Loucy (cell line): ENCODE data around the gene KIF2C.
"Not testable (repeated sequence)": the region's sequence is repeated elsewhere in the genome, so short reads cannot be mapped to it uniquely, and the experiment has no call there.

Experiments
- H2AFZ ChIP-seq: fragments of 200-600 bp; sonication (generic); 2 replicates; pipeline ENCODE4 v1.6.0; 2016; ENCODE audit warnings: antibody characterized with exemption, mild to moderate bottlenecking, low read length, moderate library complexity
- H3F3A ChIP-seq: fragments of 200-600 bp; 2 replicates; pipeline ENCODE4 v1.6.0; 2016; ENCODE audit warnings: antibody characterized with exemption, low read depth, mild to moderate bottlenecking
- H3K27me3 ChIP-seq: fragments of 200-600 bp; sonication (generic); 2 replicates; pipeline ENCODE4 v1.6.1; 2014; ENCODE audit warnings: low read length, mild to moderate bottlenecking; ENCODE audit not compliant: insufficient read depth, poor library complexity, severe bottlenecking
- H3K36me3 ChIP-seq: fragments of 200-600 bp; sonication (generic); 2 replicates; pipeline ENCODE4 v1.6.1; 2016; ENCODE audit warnings: low read length; ENCODE audit not compliant: insufficient read depth
- H3K4me1 ChIP-seq: fragments of 200-600 bp; sonication (generic); 2 replicates; pipeline ENCODE4 v1.5.1; 2014; ENCODE audit warnings: low read length, mild to moderate bottlenecking; ENCODE audit not compliant: insufficient read depth, poor library complexity, severe bottlenecking
- H3K4me2 ChIP-seq: fragments of 200-600 bp; sonication (generic); 2 replicates; pipeline ENCODE4 v1.6.0; 2014; ENCODE audit warnings: antibody characterized with exemption, low read length, low read depth, mild to moderate bottlenecking; ENCODE audit not compliant: poor library complexity, severe bottlenecking
- H3K4me3 ChIP-seq: fragments of 200-600 bp; sonication (generic); 2 replicates; pipeline ENCODE4 v1.5.1; 2014; ENCODE audit warnings: low read length, mild to moderate bottlenecking, mixed read lengths; ENCODE audit not compliant: poor library complexity, severe bottlenecking
- H3K79me2 ChIP-seq: fragments of 200-600 bp; sonication (generic); 2 replicates; pipeline ENCODE4 v1.6.1; 2014; ENCODE audit warnings: low read length; ENCODE audit not compliant: insufficient read depth
- H3K9ac ChIP-seq: fragments of 200-600 bp; sonication (generic); 2 replicates; pipeline ENCODE4 v1.6.0; 2014; ENCODE audit warnings: mild to moderate bottlenecking, low read depth, low read length, moderate library complexity; ENCODE audit not compliant: poor library complexity, severe bottlenecking
- H3K9me2 ChIP-seq: fragments of 200-600 bp; sonication (generic); replicated peaks from 2 replicates; pipeline ENCODE4 v1.6.1; 2016; ENCODE audit warnings: low read depth, low read length, mixed read lengths
- H3K9me3 ChIP-seq: fragments of 200-600 bp; sonication (generic); 2 replicates; pipeline ENCODE4 v1.6.1; 2014; ENCODE audit warnings: mild to moderate bottlenecking, antibody characterized with exemption, low read length, low read depth; ENCODE audit not compliant: insufficient read depth
- H4K20me1 ChIP-seq: fragments of 200-600 bp; sonication (generic); 2 replicates; pipeline ENCODE4 v1.6.0; 2014; ENCODE audit warnings: antibody characterized with exemption, low read length, mild to moderate bottlenecking; ENCODE audit not compliant: insufficient read depth, poor library complexity, severe bottlenecking
- EZH2phosphoT487 ChIP-seq: fragments of 200-600 bp; IDR thresholded peaks from 2 replicates; pipeline ENCODE4 v1.6.1; 2018; ENCODE audit warnings: antibody characterized with exemption, mild to moderate bottlenecking, moderate library complexity, borderline replicate concordance
- TF ChIP-seq, protein P1 (sequence below): fragments of 200-600 bp; sonication (generic); conservative IDR thresholded peaks from 2 replicates; pipeline ENCODE4 v1.5.1; 2014; ENCODE audit warnings: mild to moderate bottlenecking, antibody characterized with exemption, low read length

The KIF2C gene

GRCh38 chr1:44792736-44793502 is 53.3 kb downstream of the KIF2C start:
- H3K36me3 ChIP-seq = no peaks in the 10 kb centered on the region
- H3K79me2 ChIP-seq = no peaks in the 10 kb centered on the region
- no peak overlapping the region for H3K9ac ChIP-seq
- H3K4me1 ChIP-seq = no peaks in the 10 kb centered on the region
- TF ChIP-seq, protein P1, sequence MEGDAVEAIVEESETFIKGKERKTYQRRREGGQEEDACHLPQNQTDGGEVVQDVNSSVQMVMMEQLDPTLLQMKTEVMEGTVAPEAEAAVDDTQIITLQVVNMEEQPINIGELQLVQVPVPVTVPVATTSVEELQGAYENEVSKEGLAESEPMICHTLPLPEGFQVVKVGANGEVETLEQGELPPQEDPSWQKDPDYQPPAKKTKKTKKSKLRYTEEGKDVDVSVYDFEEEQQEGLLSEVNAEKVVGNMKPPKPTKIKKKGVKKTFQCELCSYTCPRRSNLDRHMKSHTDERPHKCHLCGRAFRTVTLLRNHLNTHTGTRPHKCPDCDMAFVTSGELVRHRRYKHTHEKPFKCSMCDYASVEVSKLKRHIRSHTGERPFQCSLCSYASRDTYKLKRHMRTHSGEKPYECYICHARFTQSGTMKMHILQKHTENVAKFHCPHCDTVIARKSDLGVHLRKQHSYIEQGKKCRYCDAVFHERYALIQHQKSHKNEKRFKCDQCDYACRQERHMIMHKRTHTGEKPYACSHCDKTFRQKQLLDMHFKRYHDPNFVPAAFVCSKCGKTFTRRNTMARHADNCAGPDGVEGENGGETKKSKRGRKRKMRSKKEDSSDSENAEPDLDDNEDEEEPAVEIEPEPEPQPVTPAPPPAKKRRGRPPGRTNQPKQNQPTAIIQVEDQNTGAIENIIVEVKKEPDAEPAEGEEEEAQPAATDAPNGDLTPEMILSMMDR = no peak
- TF ChIP-seq EZH2phosphoT487 = no peak
- no peaks in the 10 kb centered on the region for H4K20me1 ChIP-seq
- H3F3A ChIP-seq = no peaks in the 10 kb centered on the region
- no peaks in the 10 kb centered on the region for H3K27me3 ChIP-seq
- H3K4me2 ChIP-seq = no peak overlapping the region
- H2AFZ ChIP-seq = no peak overlapping the region; the same call in 1 of the 2 replicates
- no peaks in the 10 kb centered on the region for H3K9me3 ChIP-seq
- H3K4me3 ChIP-seq = no peak overlapping the region
- H3K9me2 ChIP-seq = no peaks in the 10 kb centered on the region

DNA sequence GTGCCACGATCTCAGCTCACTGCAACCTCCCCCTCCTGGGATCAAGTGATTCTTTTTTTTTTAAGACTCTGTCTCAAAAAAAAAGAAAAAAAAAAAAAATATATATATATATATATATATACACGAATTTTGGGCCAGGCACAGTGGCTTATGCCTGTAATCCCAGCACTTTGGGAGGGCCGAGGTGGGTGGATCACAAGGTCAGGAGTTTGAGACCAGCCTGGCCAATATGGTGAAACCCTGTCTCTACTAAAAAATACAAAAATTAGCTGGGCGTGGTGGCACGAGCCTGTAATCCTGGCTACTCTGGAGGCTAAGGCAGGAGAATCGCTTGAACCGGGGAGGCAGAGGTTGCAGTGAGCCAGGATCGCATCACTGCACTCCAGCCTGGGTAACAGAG is 58.2 kb downstream of the KIF2C start:
- H3K79me2 ChIP-seq, H3K36me3 ChIP-seq, H2AFZ ChIP-seq, H3K27me3 ChIP-seq, H3K9me3 ChIP-seq, H3K4me3 ChIP-seq, H3K4me1 ChIP-seq, H3F3A ChIP-seq, H3K4me2 ChIP-seq, H3K9ac ChIP-seq, H4K20me1 ChIP-seq, H3K9me2 ChIP-seq: not testable (repeated sequence)

- Histone ChIP-seq H3K9me3 (no peaks in the 10 kb centered on the region), H3K79me2 (peaks cover 4% of the 10 kb centered on the region), H3K4me3 (peak overlapping the region; percentile 86), H3K27me3 (no peaks in the 10 kb centered on the region), H3K9me2 (no peaks in the 10 kb centered on the region), H3K4me2 (peak overlapping the region; percentile 84), H3K36me3 (no peaks in the 10 kb centered on the region), H3K9ac (peak overlapping the region; percentile 93), H4K20me1 (no peaks in the 10 kb centered on the region), H2AFZ (no peak overlapping the region), H3F3A (0 out of 2 replicates have a peak, but pooled peaks cover 2% of the 10 kb centered on the region), H3K4me1 (no peaks in the 10 kb centered on the region)
- TF ChIP-seq, protein P1 = no peak
- no peak for TF ChIP-seq EZH2phosphoT487
Measured at GRCh38 chr1:44798481-44799365, 59.1 kb downstream of the KIF2C start.
